ENCODE results near the gene YJEFN3. TPM values are rescaled to one million over a fixed set of nuclear protein-coding genes. Genes with fewer than 3 reads are reported as not detected.

YJEFN3 gene
- total RNA-seq, 4 donors from 2014 or later: 0.33 to 1.1 (median 0.80) TPM

- no peak for TF ChIP-seq CTCF (IDR thresholded peaks at IDR 0.05; ENCODE audit: low read depth)
Observed at GRCh38 chr19:19501798-19502197, 26.9 kb upstream of the YJEFN3 start.

- no peak for TF ChIP-seq CTCF (IDR thresholded peaks at IDR 0.05; ENCODE audit: low read depth)
Observed at GRCh38 chr19:19502281-19502680, 26.4 kb upstream of the YJEFN3 start.

- TF ChIP-seq CTCF (IDR thresholded peaks at IDR 0.05; ENCODE audit: low read depth): no peak
Observed at GRCh38 chr19:19502808-19503602, 25.7 kb upstream of the YJEFN3 start.

- TF ChIP-seq CTCF (IDR thresholded peaks at IDR 0.05; ENCODE audit: low read depth): no peak
Observed at GRCh38 chr19:19504754-19505668, 23.7 kb upstream of the YJEFN3 start.

- TF ChIP-seq CTCF (IDR thresholded peaks at IDR 0.05; ENCODE audit: low read depth): no peak
Observed at GRCh38 chr19:19505669-19506326, 22.9 kb upstream of the YJEFN3 start.

DNA sequence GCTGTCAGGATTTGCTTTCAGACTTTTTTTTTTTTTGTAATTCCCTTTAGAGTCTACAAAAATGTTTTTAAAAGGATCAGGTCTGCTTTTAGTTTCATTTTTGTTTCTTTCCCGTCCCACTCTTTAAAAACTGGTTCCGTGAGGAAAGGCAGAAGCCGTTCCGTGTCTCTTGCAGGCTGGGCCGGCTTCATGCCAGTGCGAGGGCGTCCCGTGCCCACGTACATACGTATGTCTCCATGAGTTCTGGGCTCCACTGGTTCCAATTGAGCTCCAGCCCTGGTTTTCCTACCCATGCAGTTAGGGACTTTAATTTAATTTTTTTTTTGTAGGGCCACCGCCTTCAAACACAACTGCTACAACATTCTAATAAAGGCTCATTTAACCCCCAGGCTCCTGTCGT is 22.1 kb upstream of the YJEFN3 start:
- TF ChIP-seq CTCF (IDR thresholded peaks at IDR 0.05; ENCODE audit: low read depth): no peak

GRCh38 chr19:19507354-19507753 is 21.4 kb upstream of the YJEFN3 start:
- TF ChIP-seq CTCF (IDR thresholded peaks at IDR 0.05; ENCODE audit: low read depth): no peak

Data from subcutaneous adipose tissue (tissue), 4 donors.